Activated naive CD4-positive, alpha-beta T cell treated with anti-CD3 and anti-CD28 coated beads for 36 hours (primary cell): ENCODE results near the gene MLF2. TPM values are rescaled to one million over a fixed set of nuclear protein-coding genes. Genes with fewer than 3 reads are reported as not detected.

ENCODE experiments used
- CTCF ChIA-PET: fragments of 350-600 bp; sonication (Branson Sonifier 250); formaldehyde crosslinking; loops from one replicate; lab custom pipeline; 2021; ENCODE audit warnings: antibody characterized with exemption; lab: Charles Lee
- DNase-seq: peaks from one replicate; pipeline ENCODE4 v3.0.0-alpha.2; 2020
- H3K27ac Mint-ChIP-seq: one replicate; pipeline ENCODE4 v1.8.0; 2021; ENCODE audit warnings: mild to moderate bottlenecking, mixed read lengths
- H3K27me3 Mint-ChIP-seq: one replicate; pipeline ENCODE4 v1.8.0; 2021; ENCODE audit warnings: low read depth, mixed read lengths
- H3K36me3 Mint-ChIP-seq: one replicate; pipeline ENCODE4 v1.8.0; 2021; ENCODE audit warnings: low read depth, mixed read lengths
- H3K4me1 Mint-ChIP-seq: one replicate; pipeline ENCODE4 v1.8.0; 2021; ENCODE audit warnings: low read depth, mixed read lengths
- H3K4me3 Mint-ChIP-seq: one replicate; pipeline ENCODE4 v1.8.0; 2021; ENCODE audit warnings: mild to moderate bottlenecking, moderate library complexity, mixed read lengths
- H3K9me3 Mint-ChIP-seq: one replicate; pipeline ENCODE4 v1.8.0; 2021; ENCODE audit warnings: mixed read lengths
- intact Hi-C: fragments of 100-400 bp; cut with micrococcal nuclease; formaldehyde crosslinking; loops from one replicate; pipeline ENCODE4 v1.15.1; 2023
- total RNA-seq, 2 experiments: library from RNA; stranded (reverse); gene quantifications; one replicate each; pipeline ENCODE4 v1.2.3, GENCODE V29; 2021

MLF2 gene
- total RNA-seq, 2 experiments from 2014 or later: 140 to 143 TPM

DNA sequence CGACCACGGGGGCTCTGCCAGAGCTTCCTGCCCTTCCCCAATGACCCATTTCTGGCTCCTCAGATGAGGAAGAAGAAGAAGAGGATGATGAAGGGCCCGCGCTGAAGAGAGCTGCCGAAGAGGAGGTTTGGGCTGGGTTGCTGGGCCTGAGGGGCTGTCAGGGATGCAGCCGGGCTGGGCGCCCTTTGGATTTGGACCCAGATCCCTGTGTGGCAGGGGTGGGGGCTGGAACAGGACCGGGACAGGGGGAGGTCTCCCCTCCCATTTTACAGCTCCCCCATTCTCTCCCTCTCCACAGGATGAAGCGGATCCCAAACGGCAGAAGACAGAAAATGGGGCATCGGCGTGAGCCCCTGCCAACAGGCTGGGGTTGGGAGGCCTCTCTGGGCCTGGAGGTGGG, 17.2 kb upstream of the MLF2 start:
- Mint-ChIP-seq H3K27ac (no peak overlapping the region), H3K36me3 (peaks cover under 1% of the 10 kb centered on the region), H3K27me3 (peaks cover 22% of the 10 kb centered on the region), H3K9me3 (no peaks in the 10 kb centered on the region), H3K4me3 (no peak overlapping the region), H3K4me1 (peaks cover 58% of the 10 kb centered on the region)
- CTCF ChIA-PET: interaction anchor here (0.7 to 3.6 kb wide), 4 partner anchors 8 to 161 kb away, joined by 3 to 30 read pairs (median 5); partner anchors contain the start of gene MLF2
- no peak for DNase-seq
- intact Hi-C loops: loop anchor here (5.0 kb wide), 1 partner anchor 187 kb away; no protein-coding TSS in a partner anchor

- Mint-ChIP-seq H3K27ac (no peak overlapping the region), H3K36me3 (no peaks in the 10 kb centered on the region), H3K9me3 (no peaks in the 10 kb centered on the region), H3K27me3 (peaks cover 24% of the 10 kb centered on the region), H3K4me1 (peaks cover 55% of the 10 kb centered on the region), H3K4me3 (no peak overlapping the region)
- intact Hi-C loops: loop anchor here (5.0 kb wide), 2 partner anchors 58 to 188 kb away; partner anchors contain the start of gene P3H3
- CTCF ChIA-PET: interaction anchor here (0.8 to 3.6 kb wide), 2 partner anchors 9 to 16 kb away, joined by 3 to 30 read pairs; partner anchors contain the start of gene MLF2
- DNase-seq: no peak
Observed at GRCh38 chr12:6769666-6770065, 16.7 kb upstream of the MLF2 start.

DNA sequence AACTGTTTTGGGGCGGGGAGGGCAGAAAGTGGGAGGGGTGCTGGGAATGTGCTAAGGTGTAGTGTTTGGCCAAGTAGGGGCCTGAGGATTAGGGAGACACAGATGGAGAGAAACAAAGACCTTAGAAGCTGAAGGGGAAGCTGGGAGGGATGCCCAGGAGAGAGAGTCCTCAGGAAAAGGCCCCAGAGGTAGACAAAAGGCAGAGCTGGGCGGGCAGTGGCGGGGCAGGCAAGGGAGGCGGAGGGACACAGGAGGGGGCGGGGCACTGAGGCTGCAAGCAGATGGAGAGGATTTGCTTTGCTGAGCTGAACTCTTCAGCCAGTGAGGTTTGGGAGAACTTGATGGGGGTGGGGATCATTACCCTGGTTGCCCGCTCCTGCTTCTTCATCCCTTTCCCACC, 16.0 kb upstream of the MLF2 start:
- Mint-ChIP-seq H3K27me3 (peaks cover 31% of the 10 kb centered on the region), H3K36me3 (no peaks in the 10 kb centered on the region), H3K4me1 (peaks cover 55% of the 10 kb centered on the region), H3K9me3 (no peaks in the 10 kb centered on the region), H3K4me3 (no peak overlapping the region), H3K27ac (no peak overlapping the region)
- DNase-seq: no peak
- intact Hi-C loops: loop anchor here (5.0 kb wide), 1 partner anchor 58 kb away; the partner anchor contains the start of gene P3H3
- CTCF ChIA-PET: interaction anchor here (0.6 to 3.6 kb wide), 3 partner anchors 9 to 66 kb away, joined by 3 to 30 read pairs (median 4); partner anchors contain the start of gene MLF2

DNA sequence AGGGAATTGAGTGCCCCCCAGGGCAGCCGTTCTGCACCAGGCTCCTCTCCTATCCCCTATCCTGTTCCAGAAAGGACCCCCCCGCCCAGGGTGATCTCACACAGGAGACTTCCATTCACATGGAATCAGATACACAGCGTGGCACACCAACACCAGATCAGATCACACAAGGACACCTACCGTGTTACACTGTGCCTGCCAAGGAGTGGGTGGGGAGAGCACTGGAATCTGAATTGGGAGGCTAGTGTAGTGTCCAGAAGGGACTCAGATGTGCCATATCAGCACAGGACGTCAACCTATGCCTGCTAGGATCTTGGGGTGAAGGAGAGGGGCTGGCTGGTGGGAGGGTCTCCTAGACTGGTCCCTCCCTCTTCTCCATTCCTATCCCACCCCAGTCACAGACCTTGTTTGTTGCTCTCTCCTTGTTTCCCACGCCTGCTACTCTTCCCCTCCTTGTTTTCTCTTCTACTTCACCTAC, 15.5 kb upstream of the MLF2 start:
- intact Hi-C loops: loop anchor here (5.0 kb wide), 1 partner anchor 59 kb away; the partner anchor contains the start of gene P3H3
- no peak overlapping the region for H3K4me3 Mint-ChIP-seq
- peaks cover 54% of the 10 kb centered on the region for H3K4me1 Mint-ChIP-seq
- H3K27ac Mint-ChIP-seq: no peak overlapping the region
- no peaks in the 10 kb centered on the region for H3K36me3 Mint-ChIP-seq
- H3K27me3 Mint-ChIP-seq: peaks cover 34% of the 10 kb centered on the region
- DNase-seq: no peak
- H3K9me3 Mint-ChIP-seq: no peaks in the 10 kb centered on the region
- CTCF ChIA-PET: interaction anchor here (0.6 to 4.0 kb wide), 4 partner anchors 10 to 66 kb away, joined by 3 to 44 read pairs (median 10); partner anchors contain the start of gene MLF2

DNA sequence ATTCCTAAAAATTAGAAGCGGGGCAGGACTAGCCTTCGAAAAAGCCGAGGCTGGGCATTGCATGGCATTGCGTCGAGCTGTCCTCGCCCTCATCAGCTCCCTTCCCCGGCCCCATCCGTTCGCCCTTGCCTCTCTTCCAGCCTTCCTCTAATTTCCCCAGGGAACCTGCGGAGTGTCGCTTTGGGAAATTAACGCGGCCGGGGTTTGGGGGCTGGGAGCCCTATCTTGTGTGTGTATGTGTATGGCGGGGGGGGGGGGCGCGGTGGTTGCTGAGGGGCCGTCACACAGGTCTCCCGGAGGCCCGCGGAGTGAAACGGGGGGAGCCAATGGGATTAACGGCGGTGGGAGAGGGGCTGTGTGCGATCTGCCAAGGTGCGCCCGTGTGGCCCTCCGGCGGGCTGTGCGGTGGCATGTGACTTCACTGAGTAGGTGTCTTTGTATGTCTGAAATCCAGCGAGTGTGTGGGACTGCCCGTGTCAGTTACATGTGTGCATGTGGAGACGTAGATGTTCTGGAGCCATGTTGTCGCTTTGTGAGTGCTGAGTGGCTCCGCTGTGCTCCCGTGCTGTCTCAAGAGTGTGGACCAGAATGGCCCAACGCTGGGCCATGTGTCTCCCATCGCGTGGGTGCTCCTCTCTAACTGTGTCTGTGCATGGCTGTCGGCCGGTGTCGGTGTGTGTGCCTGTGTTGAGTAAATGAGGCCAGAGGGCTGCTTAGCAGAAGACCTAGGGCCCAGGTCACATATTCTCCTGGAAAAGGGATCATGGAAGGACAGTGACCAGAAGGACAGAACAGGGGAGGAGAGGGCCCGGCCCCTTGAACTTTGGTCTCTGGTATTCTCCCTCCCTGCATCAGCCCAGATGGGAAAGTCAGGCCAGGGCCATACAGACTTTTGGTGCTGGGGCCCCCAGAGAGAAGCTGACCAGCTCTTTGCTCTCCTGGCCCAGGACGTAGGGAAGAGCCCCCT, 14.7 kb upstream of the MLF2 start:
- DNase-seq: no peak
- peak overlapping the region; percentile 52 for H3K27ac Mint-ChIP-seq
- peaks cover 46% of the 10 kb centered on the region for H3K4me1 Mint-ChIP-seq
- H3K27me3 Mint-ChIP-seq: peaks cover 34% of the 10 kb centered on the region
- no peaks in the 10 kb centered on the region for H3K9me3 Mint-ChIP-seq
- CTCF ChIA-PET: interaction anchor here (0.8 to 4.0 kb wide), 17 partner anchors 9 to 87 kb away, joined by 3 to 44 read pairs (median 7); partner anchors contain the start of genes MLF2 and ZNF384
- intact Hi-C loops: loop anchor here (1.0 to 5.0 kb wide), 2 partner anchors 22 to 60 kb away; partner anchors contain the start of genes CD4 and P3H3
- H3K4me3 Mint-ChIP-seq: peak overlapping the region; percentile 85
- no peaks in the 10 kb centered on the region for H3K36me3 Mint-ChIP-seq

DNA sequence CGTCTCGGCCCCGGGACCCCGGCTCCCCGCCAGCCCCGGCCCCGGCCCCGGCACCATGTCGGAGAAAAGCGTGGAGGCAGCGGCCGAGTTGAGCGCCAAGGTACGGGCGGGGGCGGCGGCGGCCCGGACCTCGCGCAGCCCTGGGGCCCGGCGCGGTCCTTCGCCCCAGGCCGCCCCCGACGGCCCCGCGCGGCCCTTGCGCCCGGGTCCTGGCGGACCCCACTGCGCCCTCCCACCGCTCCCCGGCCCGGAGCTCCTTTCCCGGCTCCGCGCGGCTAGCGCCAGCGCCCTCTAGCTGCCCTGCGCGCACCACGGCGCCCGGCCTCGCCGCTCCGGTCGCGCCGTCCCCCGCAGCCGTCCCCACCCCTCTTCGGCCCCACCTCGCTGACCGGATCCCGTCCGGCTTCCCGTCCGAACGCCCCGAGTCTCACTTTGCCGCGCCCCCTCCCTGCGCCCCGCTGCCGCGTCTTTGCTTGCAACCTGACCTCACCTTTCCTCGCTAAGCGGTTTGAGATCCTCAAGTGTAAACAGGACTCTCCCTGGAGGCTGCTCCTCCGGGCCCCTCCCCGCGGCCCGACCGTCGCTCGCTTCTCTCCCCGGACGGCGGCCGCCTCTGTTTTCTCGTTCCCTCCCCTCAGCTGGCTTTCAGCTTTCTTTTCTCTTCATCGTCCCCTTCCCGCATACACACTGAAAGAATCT, 13.9 kb upstream of the MLF2 start:
- Mint-ChIP-seq H3K27me3 (peaks cover 34% of the 10 kb centered on the region), H3K4me1 (peaks cover 38% of the 10 kb centered on the region)
- peak; percentile 57 for DNase-seq

DNA sequence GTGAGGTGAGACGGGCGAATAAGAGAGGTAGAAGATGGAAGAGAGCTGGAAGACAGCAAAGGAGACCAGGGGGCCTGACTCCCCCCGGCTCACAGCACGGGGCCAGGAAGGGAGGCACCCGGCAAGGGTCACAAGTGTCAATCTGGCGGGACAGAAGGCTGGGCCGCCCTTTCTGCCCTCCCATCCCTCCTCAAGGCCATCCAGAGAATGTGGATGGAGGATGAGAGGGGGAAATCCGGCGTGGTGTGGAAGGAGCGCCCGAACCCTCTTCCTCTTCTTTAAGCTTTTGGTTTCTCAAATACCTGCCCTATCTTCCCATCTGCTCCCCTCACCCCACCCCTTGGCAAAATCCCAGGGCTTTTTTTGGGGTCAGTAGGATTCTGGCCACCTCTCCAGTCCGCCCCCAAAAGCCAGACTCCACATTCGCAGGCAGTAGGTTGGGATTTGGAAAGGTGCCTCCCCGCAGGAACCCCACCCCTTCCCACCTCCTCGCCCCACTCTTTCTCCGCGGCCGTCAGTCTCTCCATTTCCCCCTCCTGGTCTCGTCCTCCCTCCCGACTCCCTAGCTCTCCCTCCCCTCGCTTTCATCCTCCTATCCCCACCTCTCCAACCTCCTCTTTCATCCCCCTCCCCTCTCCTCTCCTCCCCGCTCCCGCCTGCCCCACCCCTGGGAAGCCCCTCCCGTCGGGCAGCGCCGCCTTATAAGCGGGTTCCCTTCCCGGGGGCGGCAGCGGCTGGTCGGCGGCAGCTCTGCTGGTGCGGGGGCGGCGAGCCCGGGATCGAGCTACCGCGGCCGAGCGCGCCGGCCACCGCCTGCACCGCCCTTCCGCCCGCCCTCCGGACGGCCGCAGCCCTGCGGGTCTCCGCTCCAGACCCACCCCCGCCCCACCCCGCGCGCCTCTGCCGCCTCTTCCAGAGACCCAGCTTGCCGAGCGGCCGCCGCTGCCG, 13.0 kb upstream of the MLF2 start, which contains the start of gene PTMS:
Gene PTMS, plus strand, starts transcription at position 730 of the 948 bp plus-strand sequence. CDS start 343 bp downstream, outside the sequence.
- peak within 1 kb of the TSS; percentile 85 for H3K4me3 Mint-ChIP-seq
- no peaks in the 10 kb centered on the region for H3K36me3 Mint-ChIP-seq
- H3K9me3 Mint-ChIP-seq: no peaks in the 10 kb centered on the region
- CTCF ChIA-PET: interaction anchor here (0.5 to 4.0 kb wide), 18 partner anchors 7 to 206 kb away, joined by 3 to 44 read pairs (median 8); partner anchors contain the start of genes CD4, MLF2 and ZNF384
- H3K27me3 Mint-ChIP-seq: peaks cover 34% of the 10 kb centered on the region
- H3K27ac Mint-ChIP-seq: peak within 1 kb of the TSS; percentile 52
- H3K4me1 Mint-ChIP-seq: peaks cover 29% of the 10 kb centered on the region
- intact Hi-C loops: loop anchor here (1.0 to 5.0 kb wide), 3 partner anchors 8 to 61 kb away; partner anchors contain the start of genes MLF2 and P3H3
- no peak for DNase-seq

More for the DNA sequence above, 13.9 kb upstream of the MLF2 start:
- peak overlapping the region; percentile 52 for H3K27ac Mint-ChIP-seq
- H3K36me3 Mint-ChIP-seq: no peaks in the 10 kb centered on the region
- CTCF ChIA-PET: interaction anchor here (0.7 to 4.0 kb wide), 18 partner anchors 8 to 86 kb away, joined by 3 to 44 read pairs (median 8); partner anchors contain the start of genes CD4, MLF2 and ZNF384
- no peaks in the 10 kb centered on the region for H3K9me3 Mint-ChIP-seq
- intact Hi-C loops: loop anchor here (1.0 to 5.0 kb wide), 4 partner anchors 8 to 61 kb away; partner anchors contain the start of genes CD4, MLF2 and P3H3
- peak overlapping the region; percentile 85 for H3K4me3 Mint-ChIP-seq

GRCh38 chr12:6765048-6765633, 12.2 kb upstream of the MLF2 start:
- H3K4me3 Mint-ChIP-seq: peak overlapping the region; percentile 63
- no peak for DNase-seq
- H3K27ac Mint-ChIP-seq: no peak overlapping the region
- no peaks in the 10 kb centered on the region for H3K36me3 Mint-ChIP-seq
- H3K9me3 Mint-ChIP-seq: no peaks in the 10 kb centered on the region
- CTCF ChIA-PET: interaction anchor here (1.8 to 4.0 kb wide), 4 partner anchors 12 to 60 kb away, joined by 8 to 44 read pairs (median 16); partner anchors contain the start of genes CD4 and MLF2
- peaks cover 28% of the 10 kb centered on the region for H3K4me1 Mint-ChIP-seq
- H3K27me3 Mint-ChIP-seq: peaks cover 34% of the 10 kb centered on the region
- intact Hi-C loops: loop anchor here (5.0 kb wide), 1 partner anchor 62 kb away; the partner anchor contains the start of gene P3H3

DNA sequence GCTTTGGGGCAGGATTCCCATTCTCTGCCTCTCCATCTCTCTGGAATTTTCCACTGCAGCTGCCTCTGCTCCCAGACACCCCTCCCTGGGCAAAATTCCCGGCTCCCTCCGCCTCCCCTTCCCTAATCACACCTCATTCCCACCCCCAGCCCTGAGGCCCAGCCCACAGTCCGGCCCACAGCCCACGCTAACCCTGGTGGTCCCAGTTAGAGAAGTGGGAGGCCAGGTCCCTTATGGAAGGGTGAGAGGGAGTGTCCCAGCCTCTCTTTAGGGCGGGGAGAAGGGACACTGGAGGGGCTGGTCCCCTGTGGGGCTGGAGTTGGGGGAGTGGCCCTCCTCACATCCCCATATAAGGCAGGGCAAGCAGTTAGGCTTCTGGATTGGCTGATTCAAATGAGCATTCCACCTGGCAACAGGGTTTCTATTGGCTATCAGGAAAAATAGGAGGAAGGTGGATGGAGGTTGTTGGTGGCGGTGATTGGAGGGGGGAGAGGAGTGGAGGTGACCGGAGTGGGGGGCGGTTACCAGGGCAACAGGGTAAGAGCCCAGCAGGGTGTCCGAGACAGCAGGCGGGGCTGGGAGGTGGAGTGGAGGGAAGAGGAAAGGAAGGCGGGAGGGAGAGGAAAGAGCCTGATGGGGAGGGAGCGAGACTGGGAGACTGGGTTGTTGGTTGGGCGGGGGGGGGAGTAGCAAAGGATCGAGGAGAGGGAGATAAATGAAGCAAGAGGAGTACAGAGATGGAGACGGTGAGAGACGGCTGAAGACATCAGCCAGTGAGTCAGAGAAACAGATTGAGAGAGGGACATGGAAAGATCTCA, 11.3 kb upstream of the MLF2 start:
- H3K4me1 Mint-ChIP-seq: peaks cover 25% of the 10 kb centered on the region
- intact Hi-C loops: no loop called here
- no peaks in the 10 kb centered on the region for H3K36me3 Mint-ChIP-seq
- CTCF ChIA-PET: interaction anchor here (1.2 kb wide), 1 partner anchor 10 kb away, joined by 6 read pairs; no protein-coding TSS in a partner anchor
- no peak overlapping the region for H3K27ac Mint-ChIP-seq
- H3K4me3 Mint-ChIP-seq: no peak overlapping the region
- peak; percentile 48 for DNase-seq
- no peaks in the 10 kb centered on the region for H3K9me3 Mint-ChIP-seq
- H3K27me3 Mint-ChIP-seq: peaks cover 34% of the 10 kb centered on the region
